Activated gamma-delta T cell (primary cell): ENCODE results near the gene DNER.
"Not testable (repeated sequence)": the region's sequence is repeated elsewhere in the genome, so short reads cannot be mapped to it uniquely, and the experiment has no call there.

Source experiments
- DNase-seq: peaks from one replicate; lab custom pipeline; 2025; lab: John Stamatoyannopoulos, UW
- total RNA-seq, 2 donors: gene quantifications; one replicate each; lab custom pipeline; 2026; lab: John Stamatoyannopoulos, UW

Gene DNER, protein sequence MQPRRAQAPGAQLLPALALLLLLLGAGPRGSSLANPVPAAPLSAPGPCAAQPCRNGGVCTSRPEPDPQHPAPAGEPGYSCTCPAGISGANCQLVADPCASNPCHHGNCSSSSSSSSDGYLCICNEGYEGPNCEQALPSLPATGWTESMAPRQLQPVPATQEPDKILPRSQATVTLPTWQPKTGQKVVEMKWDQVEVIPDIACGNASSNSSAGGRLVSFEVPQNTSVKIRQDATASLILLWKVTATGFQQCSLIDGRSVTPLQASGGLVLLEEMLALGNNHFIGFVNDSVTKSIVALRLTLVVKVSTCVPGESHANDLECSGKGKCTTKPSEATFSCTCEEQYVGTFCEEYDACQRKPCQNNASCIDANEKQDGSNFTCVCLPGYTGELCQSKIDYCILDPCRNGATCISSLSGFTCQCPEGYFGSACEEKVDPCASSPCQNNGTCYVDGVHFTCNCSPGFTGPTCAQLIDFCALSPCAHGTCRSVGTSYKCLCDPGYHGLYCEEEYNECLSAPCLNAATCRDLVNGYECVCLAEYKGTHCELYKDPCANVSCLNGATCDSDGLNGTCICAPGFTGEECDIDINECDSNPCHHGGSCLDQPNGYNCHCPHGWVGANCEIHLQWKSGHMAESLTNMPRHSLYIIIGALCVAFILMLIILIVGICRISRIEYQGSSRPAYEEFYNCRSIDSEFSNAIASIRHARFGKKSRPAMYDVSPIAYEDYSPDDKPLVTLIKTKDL
- 0 to 0.13 reads per million in 2 donors for total RNA-seq

DNA sequence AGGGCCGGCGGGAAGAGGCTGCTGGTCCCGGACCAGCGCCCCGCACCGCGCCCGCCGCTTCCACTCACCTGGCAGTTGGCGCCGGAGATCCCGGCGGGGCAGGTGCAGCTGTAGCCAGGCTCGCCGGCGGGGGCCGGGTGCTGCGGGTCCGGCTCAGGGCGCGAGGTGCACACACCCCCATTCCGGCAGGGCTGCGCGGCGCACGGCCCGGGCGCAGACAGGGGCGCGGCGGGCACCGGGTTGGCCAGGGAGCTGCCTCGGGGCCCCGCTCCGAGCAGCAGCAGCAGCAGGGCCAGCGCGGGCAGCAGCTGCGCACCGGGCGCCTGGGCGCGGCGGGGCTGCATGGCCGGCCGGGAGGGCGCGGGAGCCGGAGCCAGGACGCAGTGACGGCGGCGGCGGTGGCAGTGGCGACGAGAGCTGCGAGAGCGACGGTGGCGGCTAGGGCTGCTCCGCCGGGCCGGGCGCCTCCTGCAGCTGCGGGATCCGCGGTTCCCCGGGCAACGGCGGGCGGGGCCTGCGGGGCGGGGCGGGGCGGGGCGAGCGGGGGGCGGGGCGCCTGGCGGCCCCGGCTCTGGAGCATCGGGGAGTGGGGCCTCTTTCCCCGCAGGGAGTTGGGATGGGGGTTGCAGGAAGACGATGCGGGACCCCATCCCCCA is at the start of gene DNER:
Gene DNER (minus strand): TSS at position 476 of the 656 bp plus-strand sequence. CDS start 132 bp downstream, at position 344.
- no peak for DNase-seq

DNA sequence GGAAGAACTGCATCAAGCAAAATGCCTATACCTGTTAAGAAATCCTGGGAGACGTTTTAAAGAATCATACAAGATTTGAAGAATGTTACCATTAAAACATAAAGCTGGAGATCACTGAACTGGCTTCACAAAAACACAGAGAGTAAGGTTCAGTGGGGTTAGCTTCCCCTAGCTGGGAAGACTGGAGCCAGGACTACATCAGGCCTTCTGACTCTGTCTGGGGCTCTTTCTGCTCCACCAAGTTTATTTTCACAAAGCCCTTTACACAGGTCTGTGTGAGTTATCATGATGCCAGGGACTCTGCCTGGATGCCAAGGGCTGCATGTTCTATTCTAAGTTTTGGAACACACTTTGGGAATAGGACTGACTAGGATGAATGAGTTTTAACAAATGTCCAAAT is 47.3 kb upstream of the DNER start:
- no peak for DNase-seq

DNA sequence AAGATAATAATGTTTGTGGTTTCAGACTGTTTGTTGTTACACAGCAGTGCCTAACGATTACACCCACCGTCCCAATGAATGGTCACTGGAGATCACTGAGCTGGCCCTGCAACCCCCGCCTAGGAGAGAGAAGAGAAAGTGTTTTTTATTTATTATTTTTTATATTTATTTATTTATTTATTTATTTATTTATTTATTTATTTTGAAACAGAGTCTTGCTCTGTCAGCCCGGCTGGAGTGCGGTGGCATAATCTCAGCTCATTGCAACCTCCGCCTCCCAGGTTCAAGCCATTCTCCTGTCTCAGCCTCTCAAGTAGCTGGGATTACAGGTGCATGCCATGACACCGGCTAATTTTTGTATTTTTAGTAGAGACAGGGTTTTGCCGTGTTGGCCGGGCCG is 43.1 kb upstream of the DNER start:
- DNase-seq = not testable (repeated sequence)

DNA sequence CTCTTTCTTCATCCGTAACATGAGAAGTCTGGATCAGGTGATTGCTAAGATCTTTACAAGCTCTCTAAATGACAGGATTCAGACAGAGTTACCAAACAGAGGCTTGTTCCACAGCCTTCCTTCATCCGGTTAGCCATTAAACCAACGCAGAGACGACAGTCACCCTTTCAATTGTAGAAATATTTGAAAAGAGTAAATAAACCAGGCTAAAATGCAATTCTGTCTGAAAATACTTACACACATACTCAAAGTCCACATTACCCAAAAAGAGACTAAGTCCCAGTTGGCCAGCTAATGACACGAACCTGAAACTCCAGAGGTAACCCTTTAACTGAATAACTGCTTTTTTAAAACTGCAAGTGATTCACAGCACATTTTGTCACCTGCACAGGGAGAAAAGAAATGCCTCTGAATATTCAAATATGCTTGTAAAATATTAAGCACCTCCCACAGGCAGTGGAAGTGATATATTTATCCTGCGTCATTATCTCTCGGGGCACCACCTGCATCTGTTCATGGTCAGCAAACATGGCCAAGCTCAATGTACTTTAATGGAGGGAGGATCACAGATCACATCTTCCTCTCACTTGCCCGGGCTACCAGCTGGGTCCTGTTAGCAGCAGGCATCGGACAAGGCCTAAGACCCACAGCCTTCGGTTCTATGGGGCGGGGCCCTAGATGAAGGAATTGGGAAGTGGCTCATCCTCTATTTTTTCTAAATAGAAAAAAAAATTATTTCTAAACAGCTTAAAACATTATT is 38.8 kb upstream of the DNER start:
- DNase-seq = no peak

DNA sequence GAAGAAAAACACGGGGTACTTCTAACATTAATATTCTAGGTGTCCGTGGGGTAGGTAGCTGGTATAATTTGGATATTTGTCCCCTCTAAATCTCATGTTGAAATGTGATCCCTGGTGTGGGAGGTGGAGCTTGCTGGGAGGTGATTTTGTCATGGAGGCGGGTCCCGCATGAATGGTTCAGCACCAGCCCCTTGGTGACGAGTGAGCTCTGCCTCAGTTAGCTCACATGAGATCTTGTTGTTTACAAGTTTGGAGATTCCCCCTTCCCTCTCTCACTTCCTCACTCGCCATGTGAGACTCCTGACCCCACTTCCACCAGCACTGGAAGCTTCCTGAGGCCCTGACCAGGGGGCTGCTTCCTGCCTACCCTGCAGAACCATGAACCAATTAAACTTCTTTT is 35.4 kb upstream of the DNER start:
- DNase-seq = no peak

DNA sequence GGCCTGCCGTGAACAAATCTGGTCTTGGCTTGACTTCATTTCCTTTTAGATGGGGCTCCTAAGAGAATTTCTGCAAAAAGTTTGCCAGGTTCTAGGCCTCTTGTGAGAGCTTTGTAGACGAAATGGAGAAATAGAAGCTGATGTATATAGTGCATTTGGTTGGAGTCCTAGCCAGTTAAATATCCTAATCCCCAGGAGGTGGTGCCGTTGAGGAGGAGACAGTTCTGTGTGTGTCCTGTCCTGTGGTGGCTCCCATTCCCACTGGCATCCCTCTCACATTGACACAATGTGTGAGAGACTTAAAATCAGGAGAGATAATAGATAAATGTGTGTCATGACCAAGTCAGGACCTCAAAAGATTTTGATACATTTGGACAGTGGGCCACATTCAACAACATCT is 34.6 kb upstream of the DNER start:
- DNase-seq = no peak

DNA sequence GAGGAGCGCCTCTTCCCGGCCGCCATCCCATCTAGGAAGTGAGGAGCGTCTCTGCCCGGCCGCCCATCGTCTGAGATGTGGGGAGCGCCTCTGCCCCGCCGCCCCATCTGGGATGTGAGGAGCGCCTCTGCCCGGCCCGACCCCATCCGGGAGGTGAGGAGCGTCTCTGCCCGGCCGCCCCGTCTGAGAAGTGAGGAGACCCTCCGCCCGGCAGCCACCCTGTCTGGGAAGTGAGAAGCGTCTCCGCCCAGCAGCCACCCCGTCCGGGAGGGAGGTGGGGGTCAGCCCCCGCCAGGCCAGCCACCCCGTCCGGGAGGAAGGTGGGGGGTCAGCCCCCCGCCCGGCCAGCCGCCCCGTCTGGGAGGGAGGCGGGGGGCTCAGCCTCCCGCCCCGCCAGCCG is 28.3 kb upstream of the DNER start:
- not testable (repeated sequence) for DNase-seq

DNA sequence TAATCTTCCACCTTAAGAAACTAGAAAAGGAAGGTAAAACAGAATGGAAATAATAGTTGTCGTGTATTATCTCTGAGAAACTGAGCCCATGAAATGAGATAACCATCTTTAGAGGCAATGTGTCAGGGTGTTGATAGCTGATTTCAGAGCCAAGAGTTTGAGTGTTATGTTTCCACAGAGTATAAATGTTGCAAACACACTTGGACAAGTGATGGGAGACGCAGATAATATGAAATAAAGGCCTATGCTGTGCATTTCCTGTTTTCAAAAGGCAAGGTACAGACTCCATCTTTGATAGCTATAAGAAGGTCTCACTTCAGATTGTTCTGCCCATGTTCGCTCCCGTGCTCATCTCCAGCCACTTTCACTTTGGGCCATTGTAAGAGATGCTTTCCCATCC is 25.9 kb upstream of the DNER start:
- DNase-seq = no peak

DNA sequence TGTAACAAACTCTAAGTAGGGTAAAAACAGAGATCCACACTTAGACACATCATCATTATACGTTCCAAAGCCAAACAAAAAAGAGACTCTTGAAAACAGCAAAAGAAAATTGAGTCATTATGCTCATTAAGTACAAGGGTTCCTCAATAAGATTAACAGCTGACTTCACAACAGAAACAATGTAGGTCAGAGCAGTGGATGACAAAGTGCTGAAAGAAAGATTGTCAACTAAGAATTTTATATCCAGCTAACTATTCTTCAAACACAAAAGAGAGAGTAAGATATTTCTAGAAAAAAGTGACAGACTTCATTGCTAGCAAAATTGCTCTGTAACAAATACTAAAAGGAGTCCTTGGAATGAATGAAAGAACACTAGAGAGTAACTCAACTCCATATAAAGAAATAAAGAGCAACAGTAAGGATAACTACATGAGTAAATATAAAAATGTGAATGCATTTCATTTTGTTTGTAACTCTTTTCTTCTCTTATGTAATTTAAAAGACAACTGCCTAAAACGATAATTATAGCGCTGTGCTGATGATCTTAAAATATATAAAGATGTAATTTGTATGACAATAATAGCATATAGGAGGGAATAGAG is 23.8 kb upstream of the DNER start:
- no peak for DNase-seq

DNA sequence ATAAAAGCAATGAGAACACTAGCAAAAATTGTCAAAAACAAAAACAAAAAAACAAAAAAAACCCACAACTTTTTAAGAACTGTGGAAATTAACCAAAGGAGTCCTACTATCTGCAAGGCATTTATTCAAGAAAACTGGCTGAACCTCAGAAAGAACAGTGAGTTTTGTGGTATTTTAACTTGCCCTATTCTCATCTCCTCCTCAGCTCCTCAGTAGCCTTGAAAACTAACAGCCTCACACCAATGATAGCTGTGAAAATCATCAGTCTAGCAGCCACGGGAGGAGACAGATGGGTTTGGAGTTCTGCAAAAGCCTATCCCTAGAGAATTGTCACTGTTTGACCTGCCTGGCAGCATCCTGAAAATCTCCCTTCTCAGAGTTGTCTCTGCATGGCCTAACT is 20.1 kb upstream of the DNER start:
- DNase-seq = no peak

DNA sequence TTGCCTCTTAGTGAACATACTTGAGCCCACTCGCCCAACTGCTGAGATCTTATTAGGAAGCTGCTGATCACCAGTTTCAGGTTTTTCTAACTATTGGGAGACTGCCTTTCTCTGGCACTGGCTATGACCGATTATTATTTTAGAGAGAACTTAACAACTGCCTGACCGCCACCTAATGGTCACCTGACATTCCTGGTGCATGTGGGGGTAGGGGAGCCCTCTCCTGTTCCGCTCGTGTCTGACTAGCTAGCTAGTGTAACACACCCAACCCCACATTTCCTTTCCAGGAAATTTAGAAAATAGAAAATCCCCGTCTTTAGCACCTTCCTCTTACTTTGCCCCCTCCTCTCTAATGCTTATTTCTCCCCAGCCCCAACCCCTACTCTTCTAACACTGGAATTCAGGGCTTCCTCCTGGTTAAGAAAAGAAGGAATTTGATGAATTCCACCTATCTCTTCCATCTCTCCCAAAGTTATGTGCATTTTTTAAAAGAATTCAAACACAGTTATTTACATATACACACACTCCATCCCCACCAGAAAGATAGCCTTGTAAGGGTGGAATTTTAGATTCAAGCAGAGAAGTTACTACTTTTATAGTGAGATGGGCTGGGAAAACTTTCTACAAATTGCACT is 19.4 kb upstream of the DNER start:
- DNase-seq = no peak

DNA sequence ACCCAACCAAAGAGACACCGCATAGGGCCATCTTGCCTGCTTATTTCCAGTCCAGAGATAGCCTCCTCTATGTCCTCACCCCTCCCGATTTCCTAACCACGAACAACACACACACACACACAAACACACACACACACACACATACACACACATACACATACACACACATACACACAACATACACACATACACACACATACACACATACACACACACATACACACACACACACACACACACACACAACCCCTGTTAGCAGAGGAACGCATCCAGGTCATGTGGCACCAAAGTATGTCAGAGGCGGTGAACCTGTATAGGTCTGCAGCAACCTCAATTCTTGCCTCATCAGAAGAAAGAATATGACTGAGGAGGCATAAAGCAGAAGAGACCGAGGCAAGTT is 18.5 kb upstream of the DNER start:
- DNase-seq = no peak

DNA sequence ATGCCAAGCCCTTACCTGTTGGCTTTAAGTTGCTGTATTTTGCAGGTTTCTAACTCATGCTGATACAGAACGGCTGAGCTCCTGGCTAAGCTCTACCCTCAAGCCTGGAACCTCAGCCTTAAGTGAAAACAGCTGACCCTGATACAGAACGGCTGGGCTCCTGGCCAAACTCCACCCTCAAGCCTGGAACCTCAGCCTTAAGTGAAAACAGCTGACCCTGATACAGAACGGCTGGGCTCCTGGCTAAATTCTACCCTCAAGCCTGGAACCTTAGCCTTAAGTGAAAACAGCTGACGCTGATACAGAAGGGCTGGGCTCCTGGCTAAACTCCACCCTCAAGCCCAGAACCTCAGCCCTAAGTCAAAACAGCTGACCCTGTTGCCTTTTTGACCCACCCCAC is 17.6 kb upstream of the DNER start:
- DNase-seq = no peak

DNA sequence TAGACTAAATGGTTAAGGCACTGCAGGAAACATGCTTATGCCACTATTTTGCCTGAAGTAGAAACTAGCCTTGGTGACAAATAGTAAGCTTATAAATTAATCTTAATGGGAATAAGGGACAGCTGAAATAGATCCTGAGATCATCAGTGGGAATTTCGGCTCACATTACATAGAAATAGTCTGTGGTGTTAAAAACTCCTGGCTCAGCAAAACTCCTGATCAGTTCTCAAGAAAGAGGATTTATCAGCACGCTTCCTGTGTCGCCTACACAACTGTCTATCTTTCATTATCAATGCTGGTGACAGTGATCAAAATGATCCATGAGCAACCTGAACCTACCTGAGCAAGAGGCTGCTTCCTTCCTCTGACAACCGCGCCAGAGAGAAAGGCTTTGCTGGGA is 17.0 kb upstream of the DNER start:
- DNase-seq = no peak

DNA sequence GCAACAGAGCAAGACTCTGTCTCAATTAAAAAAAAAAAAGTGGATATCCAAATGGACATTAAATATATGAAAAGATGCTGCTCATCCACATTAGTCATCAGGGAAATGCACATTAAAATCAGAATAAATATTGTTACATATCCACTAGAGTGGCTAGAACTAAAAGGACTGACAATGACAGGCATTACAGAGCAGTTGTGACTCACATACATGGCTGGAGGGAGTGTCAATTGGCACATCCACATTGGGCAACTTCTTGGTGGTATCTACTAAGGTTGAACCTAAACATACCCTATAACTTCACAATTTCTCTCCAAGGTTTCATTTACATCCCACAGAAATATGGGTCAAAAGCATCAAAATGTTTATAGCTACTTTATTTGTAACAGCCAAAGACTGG is 14.0 kb upstream of the DNER start:
- DNase-seq = no peak

DNA sequence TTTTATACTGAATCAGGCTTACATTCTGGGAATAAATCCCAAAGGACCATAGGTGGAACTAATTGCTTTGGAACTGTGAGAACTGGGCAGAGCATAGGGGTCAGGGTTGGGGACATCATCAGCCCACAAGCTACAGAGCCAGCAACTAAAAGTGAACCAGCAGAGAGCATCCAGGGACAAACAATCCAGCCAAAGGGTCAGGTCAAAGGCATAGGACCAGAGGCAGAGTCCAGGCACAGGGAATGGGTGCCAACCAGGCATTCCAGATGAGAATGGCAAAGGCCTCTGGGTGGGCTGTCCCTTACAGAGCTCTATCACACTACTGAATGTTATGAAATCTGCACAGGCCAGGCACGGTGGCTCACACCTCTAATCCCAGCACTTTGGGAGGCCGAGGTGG is 12.3 kb upstream of the DNER start:
- no peak for DNase-seq

DNA sequence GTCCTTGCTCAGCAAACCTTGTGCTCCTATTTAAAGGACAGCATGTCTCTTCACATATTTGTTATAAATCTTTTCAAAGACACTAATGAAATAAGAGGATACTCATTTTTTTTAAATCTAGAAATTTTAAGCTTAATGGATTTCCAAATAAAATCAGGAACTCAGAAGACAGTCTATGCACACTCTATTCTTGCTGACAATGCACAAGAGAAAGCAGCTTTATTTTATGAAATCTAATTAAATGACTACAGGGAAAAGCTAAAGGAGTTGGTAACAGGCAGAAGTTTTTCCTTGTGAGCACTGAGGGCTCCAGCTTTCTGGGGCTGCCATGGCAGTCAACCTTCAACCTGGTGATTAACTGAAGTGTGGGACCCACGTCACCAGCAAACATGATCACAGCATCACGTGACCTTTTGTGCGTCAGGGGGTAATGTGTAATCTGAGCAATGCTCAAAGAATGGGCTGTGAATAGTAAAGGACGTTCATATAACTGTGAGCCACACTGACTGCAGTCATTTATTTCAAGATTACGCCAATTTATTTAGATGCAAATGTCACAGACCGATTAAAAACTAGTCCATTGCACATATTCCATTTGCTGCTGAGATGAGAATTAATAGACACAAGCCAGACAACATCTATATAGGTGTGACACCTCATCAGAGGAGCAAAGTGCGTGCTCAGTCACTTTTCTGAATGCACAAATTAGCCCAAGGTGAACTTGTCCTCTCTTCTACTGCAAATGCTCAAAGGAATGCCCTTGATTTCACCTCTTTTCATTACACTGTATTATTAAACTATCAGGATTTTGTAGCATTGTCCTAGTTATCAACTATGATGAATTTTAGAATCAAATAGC is 11.6 kb upstream of the DNER start:
- no peak for DNase-seq

DNA sequence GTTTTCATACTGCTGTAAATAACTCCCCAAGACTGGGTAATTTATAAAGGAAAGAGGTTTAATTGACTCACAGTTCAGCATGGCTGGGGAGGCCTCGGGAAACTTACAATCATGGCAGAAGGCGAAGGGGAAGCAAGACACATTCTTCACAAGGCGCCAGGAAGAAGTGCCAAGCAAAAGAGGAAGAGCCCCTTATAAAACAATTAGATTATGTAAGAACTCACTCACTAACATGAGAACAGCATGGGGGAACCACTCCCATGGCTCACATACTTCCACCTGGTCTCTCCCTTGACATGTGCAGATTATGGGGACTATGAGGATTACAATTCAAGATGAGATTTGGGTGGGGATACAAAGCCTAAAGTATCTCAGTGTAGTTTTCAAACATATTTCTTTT is 8.8 kb upstream of the DNER start:
- DNase-seq = not testable (repeated sequence)

DNA sequence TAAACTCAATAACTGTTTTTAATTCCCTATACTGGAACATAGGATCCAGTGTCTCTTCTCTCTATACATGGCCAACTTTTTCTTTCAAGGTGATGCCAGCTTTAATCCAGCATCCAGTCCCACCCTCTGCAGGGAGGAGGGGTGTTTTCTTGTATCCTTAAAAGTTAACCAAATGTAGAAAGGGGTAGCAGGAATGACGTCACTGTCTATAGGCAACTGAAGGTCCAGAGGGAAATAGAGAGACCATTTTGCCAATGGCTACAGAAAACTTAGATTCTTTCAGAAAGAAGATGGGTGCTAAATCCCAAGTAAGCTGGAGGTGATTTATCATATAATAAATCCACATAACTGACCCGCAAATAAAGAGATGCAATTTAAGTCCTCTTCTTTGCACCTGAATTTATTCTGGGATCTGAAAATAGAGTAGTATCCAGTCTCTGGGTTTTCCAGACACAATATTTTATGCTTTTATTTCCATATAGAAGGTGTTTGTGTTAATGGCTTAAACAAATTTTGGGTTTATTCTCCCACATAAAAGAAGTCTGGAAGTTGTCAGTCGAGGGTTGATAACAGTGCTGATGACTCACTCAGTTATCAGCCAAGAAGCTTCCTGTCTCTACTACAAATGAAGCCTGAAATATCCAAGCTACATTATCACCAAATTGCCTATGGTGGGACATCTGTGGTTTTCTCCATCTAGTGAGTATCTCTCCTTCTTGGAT is 5.7 kb upstream of the DNER start:
- DNase-seq = no peak

DNA sequence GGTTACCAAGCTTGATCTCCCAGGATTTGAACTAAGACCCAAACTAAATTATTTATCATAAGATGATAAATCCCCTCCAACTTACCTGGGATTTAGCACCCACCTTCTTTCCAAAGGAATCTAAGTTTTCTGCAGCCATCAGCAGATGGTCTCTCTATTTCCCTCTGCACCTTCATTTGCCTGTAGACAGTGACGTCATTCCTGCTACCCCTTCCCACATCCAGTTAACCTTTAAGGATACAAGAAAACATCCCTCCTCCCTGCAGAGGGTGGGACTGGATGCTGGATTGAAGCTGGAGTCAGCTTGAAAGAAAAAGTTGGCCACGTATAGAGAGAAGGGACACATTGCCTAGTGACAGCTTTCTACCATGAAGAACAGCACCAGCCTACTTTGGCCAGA is 3.7 kb upstream of the DNER start:
- DNase-seq = no peak
